GM18507 (cell line): ENCODE results near the gene STARD13.

Experiments used
- DNase-seq: peaks from one replicate; pipeline ENCODE4 v3.0.0; 2011; ENCODE audit warnings: low read depth; ENCODE audit not compliant: insufficient read length; ENCODE audit errors: extremely low spot score
- FAIRE-seq: peaks from 2 replicates; lab custom pipeline; 2011; peaks lifted over from hg19 to GRCh38; lab: Jason Lieb, UNC

STARD13 gene

DNA sequence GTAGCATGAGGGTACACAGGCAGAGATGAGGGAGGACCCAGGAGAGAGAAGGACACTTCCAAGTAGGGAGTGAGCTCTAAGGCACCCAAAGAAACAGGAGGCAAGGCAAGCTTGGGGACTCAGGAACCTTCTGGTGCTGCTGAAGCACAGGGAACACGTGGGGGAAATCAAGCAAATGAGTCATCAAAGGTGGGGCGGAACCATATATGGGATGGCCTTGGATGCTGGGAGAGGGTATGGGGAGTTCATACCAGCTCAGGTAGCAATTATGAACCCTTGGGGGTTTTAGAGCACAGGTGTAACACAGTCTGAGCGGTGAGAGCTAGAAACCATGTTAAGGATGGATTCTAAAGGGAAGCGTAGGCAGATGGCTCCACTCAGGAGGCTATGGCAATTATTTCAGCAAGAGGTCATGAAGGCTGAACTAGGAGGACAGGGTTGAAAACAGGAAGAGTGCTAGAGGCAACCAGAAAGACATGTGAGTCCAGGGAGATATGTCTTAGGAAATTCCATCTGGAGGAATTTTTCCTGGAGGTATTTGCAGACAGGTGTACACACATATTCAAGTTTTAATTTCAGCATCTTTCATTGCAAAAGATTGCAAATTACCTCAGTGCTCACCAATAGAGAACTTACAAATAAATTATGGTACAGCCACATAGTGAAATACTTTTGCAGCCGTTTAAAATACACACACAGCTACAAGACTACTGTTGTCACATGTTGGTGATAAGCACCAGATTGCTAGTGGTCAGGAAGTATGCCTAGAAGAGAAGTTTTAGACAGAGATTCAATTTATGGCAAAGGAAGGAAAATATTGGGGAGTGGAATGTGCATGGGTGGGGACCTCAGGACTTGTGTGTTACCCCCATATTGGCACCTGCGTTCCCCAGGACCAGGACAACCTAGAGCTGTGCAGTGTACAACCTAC is 77.0 kb downstream of the STARD13 start:
- no peak for FAIRE-seq
- no peak for DNase-seq

DNA sequence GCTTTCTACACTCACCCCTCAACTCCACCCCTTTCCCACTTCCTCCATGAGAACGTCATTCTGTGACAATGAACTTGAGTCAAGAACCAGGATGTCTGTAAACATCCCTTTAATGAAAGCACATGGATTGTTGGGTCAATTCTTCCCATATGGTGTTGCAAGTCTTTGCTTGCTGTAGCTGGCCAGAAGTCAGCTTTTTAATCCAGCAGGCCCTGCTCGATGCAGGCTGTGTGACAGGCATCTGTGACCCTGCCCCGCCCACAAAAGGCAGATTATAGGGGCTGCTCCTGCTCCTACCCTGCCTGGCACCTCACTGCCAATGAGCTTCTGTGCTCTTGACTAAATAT is 78.0 kb downstream of the STARD13 start:
- no peak for DNase-seq
- FAIRE-seq, result peak; percentile 67

- DNase-seq, result no peak
- no peak for FAIRE-seq
Observed at GRCh38 chr13:33206945-33207614, 78.5 kb downstream of the STARD13 start.

- DNase-seq (no peak), FAIRE-seq (no peak)
Observed at GRCh38 chr13:33206425-33206824, 79.1 kb downstream of the STARD13 start.

DNA sequence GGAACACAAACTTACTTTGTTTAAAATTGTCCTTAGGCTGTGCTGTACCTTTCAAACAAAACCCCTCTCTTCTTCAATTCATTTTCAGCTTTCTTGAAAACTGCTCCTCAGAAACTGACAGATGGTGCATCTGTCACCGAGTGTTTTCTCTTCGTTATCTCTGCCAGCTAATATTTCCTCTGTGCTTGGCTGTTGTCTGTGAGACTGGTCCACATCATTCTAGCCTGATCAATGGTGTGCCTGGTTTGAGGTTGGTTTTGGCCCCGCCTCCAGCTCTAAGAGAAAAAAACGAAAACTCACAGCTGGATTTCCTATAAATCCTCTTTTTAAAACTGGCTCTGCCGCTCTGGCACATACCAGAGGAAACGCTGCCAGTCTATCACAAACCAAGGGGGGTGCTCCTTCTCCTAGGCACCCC is 79.7 kb downstream of the STARD13 start:
- DNase-seq (no peak), FAIRE-seq (peak; percentile 73)

DNA sequence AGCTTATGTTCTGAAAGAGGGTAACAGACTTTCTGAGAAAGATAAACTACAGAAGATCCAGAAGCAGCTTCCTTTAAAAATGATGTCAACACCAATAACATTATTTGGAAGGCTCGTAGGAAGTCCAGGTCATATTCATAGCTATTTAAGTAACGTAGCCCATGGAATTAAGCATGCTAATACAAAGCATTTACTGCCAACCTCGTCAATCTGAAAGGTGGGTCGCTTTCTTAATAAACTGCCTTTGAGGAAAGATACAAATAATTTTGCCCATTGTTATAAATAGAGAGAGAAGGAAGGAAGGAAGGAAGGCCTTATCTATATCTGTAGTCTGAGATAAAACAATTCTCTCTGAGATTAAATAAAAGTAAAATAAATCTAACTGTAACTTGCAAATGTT is 80.3 kb downstream of the STARD13 start:
- no peak for DNase-seq
- FAIRE-seq, result peak; percentile 9

GRCh38 chr13:33204130-33204927 is 81.2 kb downstream of the STARD13 start:
- FAIRE-seq (peak; percentile 76), DNase-seq (no peak)

GRCh38 chr13:33202644-33203169 is 82.8 kb downstream of the STARD13 start:
- FAIRE-seq, result peak; percentile 77

GRCh38 chr13:33201659-33202058 is 83.9 kb downstream of the STARD13 start:
- no peak for FAIRE-seq
- no peak for DNase-seq

More at GRCh38 chr13:33202644-33203169, 82.8 kb downstream of the STARD13 start:
- no peak for DNase-seq

DNA sequence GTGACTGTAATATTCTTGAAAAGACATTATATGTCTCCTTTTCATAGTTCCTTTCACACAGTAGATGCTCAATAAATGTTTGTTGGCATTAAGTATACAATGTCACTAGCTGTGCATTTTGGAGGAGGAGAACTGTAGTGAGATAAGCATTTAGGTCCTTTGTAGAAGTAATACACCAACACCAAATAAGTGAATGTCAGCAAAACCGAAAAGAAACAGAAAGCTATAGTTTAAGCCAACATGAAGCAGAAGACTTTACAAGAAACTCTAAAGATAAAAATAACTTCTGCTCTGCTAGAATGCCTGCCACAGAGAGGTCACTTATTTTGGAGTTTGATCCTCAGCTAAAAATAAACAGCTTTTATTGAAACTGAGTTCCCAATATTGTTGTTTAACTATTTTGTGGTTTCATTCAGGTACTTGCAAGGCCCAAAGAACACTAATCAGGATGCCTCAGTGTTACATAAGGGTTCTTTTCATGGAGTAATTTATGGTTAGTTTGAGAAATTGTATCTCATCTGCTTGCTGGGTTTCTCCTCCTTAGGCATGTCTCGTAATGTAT is 86.2 kb downstream of the STARD13 start:
- peak; percentile 63 for FAIRE-seq

GRCh38 chr13:33197541-33197971 is 88.0 kb downstream of the STARD13 start:
- FAIRE-seq (no peak), DNase-seq (no peak)

More for the DNA sequence above, 86.2 kb downstream of the STARD13 start:
- DNase-seq, result no peak

DNA sequence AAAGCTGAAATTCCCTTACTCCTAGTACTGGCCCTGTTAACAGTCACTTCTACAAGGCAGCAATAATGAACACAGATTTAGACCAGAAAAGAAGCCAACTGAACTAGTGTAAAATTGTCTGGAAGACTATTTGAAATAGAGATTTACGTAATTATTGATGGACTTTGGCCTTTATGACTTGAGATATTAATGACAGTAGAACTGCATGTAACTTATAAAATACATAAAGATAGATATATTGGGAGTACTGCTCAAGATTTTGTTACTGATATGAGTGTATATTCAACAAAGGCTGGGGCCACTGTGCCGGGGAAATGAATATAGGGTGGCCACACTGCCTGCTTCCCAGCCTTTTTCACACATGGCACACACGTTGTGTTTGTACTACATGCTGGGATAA is 88.8 kb downstream of the STARD13 start:
- DNase-seq (no peak), FAIRE-seq (no peak)

- no peak for FAIRE-seq
- no peak for DNase-seq
Observed at GRCh38 chr13:33195693-33196464, 89.7 kb downstream of the STARD13 start.

- FAIRE-seq (peak; percentile 98), DNase-seq (peak; percentile 54)
Observed at GRCh38 chr13:33194820-33195692, 90.5 kb downstream of the STARD13 start.

GRCh38 chr13:33193428-33193974 is 92.1 kb downstream of the STARD13 start:
- no peak for DNase-seq
- peak; percentile 85 for FAIRE-seq

DNA sequence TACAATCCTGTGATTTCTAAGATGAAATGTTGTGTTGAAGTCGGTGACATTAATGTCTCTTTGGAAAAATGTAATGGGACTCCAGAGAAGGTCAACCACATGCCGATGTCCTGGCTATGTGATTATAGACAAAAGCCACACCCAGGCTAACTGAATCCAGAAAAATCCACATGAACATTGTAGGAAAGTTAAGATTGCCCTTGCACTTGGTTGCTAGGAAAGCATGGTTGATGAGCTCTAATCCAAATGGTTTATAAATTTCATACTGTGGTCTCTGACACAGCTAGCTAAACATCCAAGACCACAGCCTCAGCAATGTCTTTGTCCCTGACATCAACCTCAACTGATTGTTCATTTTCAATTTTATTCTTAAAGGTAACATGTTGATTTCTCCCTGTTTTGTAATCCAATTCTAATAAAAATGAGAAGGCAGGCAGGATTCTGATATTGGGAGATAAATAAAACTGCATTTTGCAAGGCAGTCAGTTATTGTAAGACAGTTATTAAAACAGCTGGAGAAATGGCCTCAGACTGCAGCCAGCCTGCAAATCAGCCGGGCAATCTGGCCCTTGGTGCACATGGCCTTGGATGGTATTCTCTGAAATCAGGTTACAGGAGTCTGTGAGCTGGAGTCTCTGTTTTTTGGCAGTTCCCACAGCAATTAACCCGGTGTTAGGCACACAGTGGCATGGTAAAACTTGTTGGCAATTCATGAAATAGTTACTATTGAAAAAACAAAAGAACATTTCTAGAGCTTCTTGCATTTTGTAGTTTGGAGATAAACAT is 93.9 kb downstream of the STARD13 start:
- peak; percentile 31 for FAIRE-seq
- DNase-seq, result no peak

- DNase-seq (no peak), FAIRE-seq (peak; percentile 71)
Observed at GRCh38 chr13:33189470-33189869, 96.1 kb downstream of the STARD13 start.
